Superior temporal gyrus (tissue), 1 donor: Measurements from ENCODE around the gene HTT.
A peak's percentile ranks its signal among the peaks of the same experiment; 100 is the strongest.
"Not testable (repeated sequence)": the region's sequence is repeated elsewhere in the genome, so short reads cannot be mapped to it uniquely, and the experiment has no call there.

Source experiments
- DNase-seq: peaks from one replicate; pipeline ENCODE4 v3.0.0-alpha.2; 2016; ENCODE audit errors: extremely low spot score

Gene HTT

GRCh38 chr4:3046162-3046561 lies 28.3 kb upstream of the HTT start:
- no peak for DNase-seq

GRCh38 chr4:3046623-3047022 lies 27.9 kb upstream of the HTT start:
- DNase-seq: no peak

GRCh38 chr4:3047464-3048286 lies 26.8 kb upstream of the HTT start:
- peak; percentile 77 for DNase-seq

GRCh38 chr4:3051141-3051897 lies 23.2 kb upstream of the HTT start:
- not testable (repeated sequence) for DNase-seq

GRCh38 chr4:3054169-3054759 lies 20.2 kb upstream of the HTT start:
- DNase-seq: no peak

- no peak for DNase-seq
Observed at GRCh38 chr4:3059943-3060342, 14.5 kb upstream of the HTT start.

- no peak for DNase-seq
Observed at GRCh38 chr4:3060946-3061345, 13.5 kb upstream of the HTT start.

GRCh38 chr4:3062471-3062870 lies 12.0 kb upstream of the HTT start:
- no peak for DNase-seq

- DNase-seq: no peak
Observed at GRCh38 chr4:3065551-3065950, 8.9 kb upstream of the HTT start.

GRCh38 chr4:3066836-3067400 lies 7.6 kb upstream of the HTT start:
- no peak for DNase-seq

GRCh38 chr4:3067473-3068001 lies 6.9 kb upstream of the HTT start:
- no peak for DNase-seq

GRCh38 chr4:3069661-3070199 lies 4.8 kb upstream of the HTT start:
- no peak for DNase-seq

GRCh38 chr4:3070709-3071500 lies 3.6 kb upstream of the HTT start:
- DNase-seq: no peak

GRCh38 chr4:3071811-3072210 lies 2.7 kb upstream of the HTT start:
- DNase-seq: no peak

- DNase-seq: no peak
Observed at GRCh38 chr4:3073158-3074077, 1.1 kb upstream of the HTT start.

GRCh38 chr4:3074846-3075651 lies 568 bp downstream of the HTT start:
- no peak for DNase-seq

GRCh38 chr4:3075652-3075981 lies 1.1 kb downstream of the HTT start:
- no peak for DNase-seq

- no peak for DNase-seq
Observed at GRCh38 chr4:3077796-3078195, 3.3 kb downstream of the HTT start.

- DNase-seq: no peak
Observed at GRCh38 chr4:3079694-3080123, 5.2 kb downstream of the HTT start.
